Right lobe of liver (tissue), 4 donors: ENCODE measurements around the gene PIK3R5.

Experiments used
- POLR2A ChIP-seq: fragments of 450-650 bp; IDR thresholded peaks from one replicate; pipeline ENCODE4 v1.6.1; 2017; ENCODE audit warnings: antibody characterized with exemption, mild to moderate bottlenecking
- TF ChIP-seq, protein P1 (sequence below), 4 donors: fragments of 200-600 bp in 3 of 4; fragments of 450-650 bp in 1 of 4; IDR thresholded peaks; one replicate each; pipeline versions ENCODE4 v1.5.1 to v1.8.0; 2016 to 2022; ENCODE audit warnings: antibody characterized with exemption in 4 of 4, mild to moderate bottlenecking in 2 of 4
- donor health status: DM: no; HTN: no; CAD: no.
- donor health status: DM: no; HTN: no; CAD: no.
- donor health status: DM: no; HTN: yes; CAD: no.

DNA sequence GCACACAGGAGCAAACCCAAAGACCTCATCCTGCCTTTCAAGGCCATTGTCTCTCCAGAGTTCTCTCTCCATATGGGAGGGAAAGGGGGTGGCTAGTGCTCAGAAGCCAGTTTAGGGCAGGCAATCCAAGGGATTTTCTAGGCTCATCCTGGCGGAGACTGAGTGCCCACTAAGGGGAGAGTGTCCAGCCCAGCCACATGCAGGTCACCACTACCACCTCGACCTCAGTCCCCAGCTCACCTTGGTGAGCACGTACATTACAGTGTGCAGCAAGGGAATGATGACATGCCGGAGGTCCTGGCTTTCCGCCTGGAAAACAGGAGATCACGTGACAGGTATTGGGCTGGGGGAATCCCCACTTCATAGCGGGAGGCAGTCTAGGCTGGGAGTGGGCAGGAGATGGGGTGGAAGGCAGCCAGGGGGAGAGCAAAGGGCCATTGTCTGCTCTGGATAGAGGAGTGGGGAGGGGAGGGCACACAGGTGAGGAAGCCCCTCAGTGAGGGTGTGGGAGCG is 127.9 kb downstream of the PIK3R5 start:
- TF ChIP-seq, protein P1, sequence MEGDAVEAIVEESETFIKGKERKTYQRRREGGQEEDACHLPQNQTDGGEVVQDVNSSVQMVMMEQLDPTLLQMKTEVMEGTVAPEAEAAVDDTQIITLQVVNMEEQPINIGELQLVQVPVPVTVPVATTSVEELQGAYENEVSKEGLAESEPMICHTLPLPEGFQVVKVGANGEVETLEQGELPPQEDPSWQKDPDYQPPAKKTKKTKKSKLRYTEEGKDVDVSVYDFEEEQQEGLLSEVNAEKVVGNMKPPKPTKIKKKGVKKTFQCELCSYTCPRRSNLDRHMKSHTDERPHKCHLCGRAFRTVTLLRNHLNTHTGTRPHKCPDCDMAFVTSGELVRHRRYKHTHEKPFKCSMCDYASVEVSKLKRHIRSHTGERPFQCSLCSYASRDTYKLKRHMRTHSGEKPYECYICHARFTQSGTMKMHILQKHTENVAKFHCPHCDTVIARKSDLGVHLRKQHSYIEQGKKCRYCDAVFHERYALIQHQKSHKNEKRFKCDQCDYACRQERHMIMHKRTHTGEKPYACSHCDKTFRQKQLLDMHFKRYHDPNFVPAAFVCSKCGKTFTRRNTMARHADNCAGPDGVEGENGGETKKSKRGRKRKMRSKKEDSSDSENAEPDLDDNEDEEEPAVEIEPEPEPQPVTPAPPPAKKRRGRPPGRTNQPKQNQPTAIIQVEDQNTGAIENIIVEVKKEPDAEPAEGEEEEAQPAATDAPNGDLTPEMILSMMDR (IDR thresholded peaks at IDR 0.05) = no peak
- TF ChIP-seq POLR2A = no peak
